Activated CD8-positive, alpha-beta memory T cell treated with anti-CD3 and anti-CD28 coated beads, Interleukin-2, amount 10 ng/mL, durations not matched to agents 7 days and 5 days (primary cell): ENCODE data around the gene SCN11A. TPM values are rescaled to one million over a fixed set of nuclear protein-coding genes. Genes with fewer than 3 reads are reported as not detected.

ENCODE experiments used
- ATAC-seq: fragments of 150-1000 bp; cut with Tn5 transposase; one replicate; pipeline ENCODE4 v1.10.0; 2021; ENCODE audit warnings: moderate library complexity
- CTCF ChIA-PET: fragments of 350-600 bp; sonication (Branson Sonifier 250); formaldehyde crosslinking; loops from one replicate; lab custom pipeline; 2021; ENCODE audit warnings: antibody characterized with exemption; lab: Charles Lee
- DNase-seq: peaks from one replicate; pipeline ENCODE4 v3.0.0-alpha.2; 2020
- H3K27ac Mint-ChIP-seq: one replicate; pipeline ENCODE4 v1.8.0; 2021; ENCODE audit warnings: mild to moderate bottlenecking, mixed read lengths
- H3K27me3 Mint-ChIP-seq: one replicate; pipeline ENCODE4 v1.8.0; 2021; ENCODE audit warnings: mixed read lengths
- H3K36me3 Mint-ChIP-seq: one replicate; pipeline ENCODE4 v1.8.0; 2021; ENCODE audit warnings: mild to moderate bottlenecking, mixed read lengths
- H3K4me1 Mint-ChIP-seq: one replicate; pipeline ENCODE4 v1.8.0; 2021; ENCODE audit warnings: mixed read lengths
- H3K4me3 Mint-ChIP-seq: one replicate; pipeline ENCODE4 v1.8.0; 2021; ENCODE audit warnings: mild to moderate bottlenecking, moderate library complexity, mixed read lengths
- H3K9me3 Mint-ChIP-seq: one replicate; pipeline ENCODE4 v1.8.0; 2022; ENCODE audit warnings: low read depth, mixed read lengths
- total RNA-seq, 2 experiments: library from RNA; stranded (reverse); gene quantifications; one replicate each; pipeline ENCODE4 v1.2.3, GENCODE V29; 2021

Gene SCN11A
- total RNA-seq, 2 experiments from 2014 or later: 0.03 to 0.05 TPM

GRCh38 chr3:39056151-39056550 is 4.4 kb upstream of the SCN11A start:
- no peak for ATAC-seq
- H3K27me3 Mint-ChIP-seq: no peaks in the 10 kb centered on the region
- no peaks in the 10 kb centered on the region for H3K9me3 Mint-ChIP-seq
- H3K27ac Mint-ChIP-seq: no peak overlapping the region
- CTCF ChIA-PET: no interaction called here
- peak overlapping the region; percentile 1 for H3K4me3 Mint-ChIP-seq
- H3K4me1 Mint-ChIP-seq: peaks cover 34% of the 10 kb centered on the region
- peaks cover 7% of the 10 kb centered on the region for H3K36me3 Mint-ChIP-seq
- no peak for DNase-seq

DNA sequence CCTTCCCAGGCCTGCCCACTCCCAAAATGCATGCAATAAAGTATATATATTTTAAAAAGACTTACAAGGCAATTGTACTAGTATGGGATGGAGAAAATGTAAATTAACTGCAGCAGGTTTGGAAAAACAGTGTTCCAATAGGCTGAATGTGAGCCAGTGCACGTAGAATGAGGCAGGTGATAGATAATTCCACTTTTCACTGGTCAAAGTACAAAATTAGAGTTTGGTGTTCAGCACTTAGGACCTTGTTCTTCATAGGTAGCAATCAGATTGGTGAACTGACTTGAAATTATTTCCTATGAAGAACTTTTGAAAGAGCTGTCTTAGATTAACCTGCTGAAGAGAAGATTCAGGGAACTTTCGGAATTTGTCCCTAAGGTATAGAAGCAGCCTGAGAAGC is 2.0 kb upstream of the SCN11A start:
- H3K27ac Mint-ChIP-seq: no peak overlapping the region
- H3K36me3 Mint-ChIP-seq: peaks cover 3% of the 10 kb centered on the region
- H3K4me3 Mint-ChIP-seq: no peak overlapping the region
- H3K27me3 Mint-ChIP-seq: no peaks in the 10 kb centered on the region
- ATAC-seq (no peak), DNase-seq (no peak)
- peaks cover 37% of the 10 kb centered on the region for H3K4me1 Mint-ChIP-seq
- CTCF ChIA-PET: interaction anchor here (0.7 kb wide), 1 partner anchor 173 kb away, joined by 3 read pairs; no protein-coding TSS in a partner anchor
- no peaks in the 10 kb centered on the region for H3K9me3 Mint-ChIP-seq

DNA sequence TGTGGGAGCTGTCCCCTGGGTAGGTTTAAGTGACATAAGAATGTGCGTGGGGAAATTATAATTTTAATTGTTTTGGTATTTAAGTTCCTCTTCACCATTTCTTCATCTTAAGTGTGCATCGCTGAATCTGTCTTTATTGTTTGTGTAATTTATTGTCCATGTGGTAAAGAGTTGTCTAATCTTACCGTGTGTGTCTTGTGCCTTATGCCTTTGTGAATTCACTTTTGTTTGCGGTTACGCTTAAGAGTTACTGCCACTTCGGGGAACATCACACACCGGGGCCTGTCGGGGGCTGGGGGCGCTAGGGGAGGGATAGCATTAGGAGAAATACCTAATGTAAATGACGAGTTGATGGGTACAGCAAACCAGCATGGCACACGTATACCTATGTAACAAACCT is 839 bp upstream of the SCN11A start:
- DNase-seq (no peak), ATAC-seq (no peak)
- Mint-ChIP-seq H3K9me3 (no peaks in the 10 kb centered on the region), H3K27ac (peak overlapping the region; percentile 96), H3K27me3 (no peaks in the 10 kb centered on the region), H3K4me3 (peak overlapping the region; percentile 88), H3K4me1 (peaks cover 37% of the 10 kb centered on the region), H3K36me3 (peaks cover 2% of the 10 kb centered on the region)
- CTCF ChIA-PET: no interaction called here

GRCh38 chr3:39050029-39050428 is 1.7 kb downstream of the SCN11A start:
- Mint-ChIP-seq H3K4me1 (peaks cover 26% of the 10 kb centered on the region), H3K4me3 (no peak overlapping the region), H3K27me3 (no peaks in the 10 kb centered on the region), H3K9me3 (no peaks in the 10 kb centered on the region), H3K27ac (no peak overlapping the region), H3K36me3 (no peaks in the 10 kb centered on the region)
- CTCF ChIA-PET: interaction anchor here (0.7 to 1.2 kb wide), 2 partner anchors 50 to 243 kb away, joined by 3 to 5 read pairs; no protein-coding TSS in a partner anchor
- DNase-seq (no peak), ATAC-seq (no peak)

- Mint-ChIP-seq H3K4me1 (peaks cover 5% of the 10 kb centered on the region), H3K36me3 (peaks cover 6% of the 10 kb centered on the region), H3K9me3 (peaks cover 8% of the 10 kb centered on the region), H3K27ac (no peak overlapping the region), H3K4me3 (no peak overlapping the region), H3K27me3 (peaks cover 8% of the 10 kb centered on the region)
- CTCF ChIA-PET: no interaction called here
- ATAC-seq: no peak
- no peak for DNase-seq
Measured at GRCh38 chr3:39038165-39038564, 13.6 kb downstream of the SCN11A start.

GRCh38 chr3:39029556-39029955 is 22.2 kb downstream of the SCN11A start:
- Mint-ChIP-seq H3K9me3 (peaks cover 4% of the 10 kb centered on the region), H3K4me3 (no peak overlapping the region), H3K27me3 (peaks cover 26% of the 10 kb centered on the region), H3K27ac (no peak overlapping the region), H3K36me3 (no peaks in the 10 kb centered on the region), H3K4me1 (no peaks in the 10 kb centered on the region)
- no peak for ATAC-seq
- no peak for DNase-seq
- CTCF ChIA-PET: interaction anchor here (1.0 to 2.1 kb wide), 5 partner anchors 19 to 508 kb away, joined by 3 to 9 read pairs (median 5); no protein-coding TSS in a partner anchor

- Mint-ChIP-seq H3K27ac (no peak overlapping the region), H3K36me3 (no peaks in the 10 kb centered on the region), H3K4me3 (no peak overlapping the region), H3K27me3 (peaks cover 21% of the 10 kb centered on the region), H3K9me3 (no peaks in the 10 kb centered on the region), H3K4me1 (no peaks in the 10 kb centered on the region)
- ATAC-seq (no peak), DNase-seq (no peak)
- CTCF ChIA-PET: no interaction called here
Measured at GRCh38 chr3:39028546-39028945, 23.2 kb downstream of the SCN11A start.

DNA sequence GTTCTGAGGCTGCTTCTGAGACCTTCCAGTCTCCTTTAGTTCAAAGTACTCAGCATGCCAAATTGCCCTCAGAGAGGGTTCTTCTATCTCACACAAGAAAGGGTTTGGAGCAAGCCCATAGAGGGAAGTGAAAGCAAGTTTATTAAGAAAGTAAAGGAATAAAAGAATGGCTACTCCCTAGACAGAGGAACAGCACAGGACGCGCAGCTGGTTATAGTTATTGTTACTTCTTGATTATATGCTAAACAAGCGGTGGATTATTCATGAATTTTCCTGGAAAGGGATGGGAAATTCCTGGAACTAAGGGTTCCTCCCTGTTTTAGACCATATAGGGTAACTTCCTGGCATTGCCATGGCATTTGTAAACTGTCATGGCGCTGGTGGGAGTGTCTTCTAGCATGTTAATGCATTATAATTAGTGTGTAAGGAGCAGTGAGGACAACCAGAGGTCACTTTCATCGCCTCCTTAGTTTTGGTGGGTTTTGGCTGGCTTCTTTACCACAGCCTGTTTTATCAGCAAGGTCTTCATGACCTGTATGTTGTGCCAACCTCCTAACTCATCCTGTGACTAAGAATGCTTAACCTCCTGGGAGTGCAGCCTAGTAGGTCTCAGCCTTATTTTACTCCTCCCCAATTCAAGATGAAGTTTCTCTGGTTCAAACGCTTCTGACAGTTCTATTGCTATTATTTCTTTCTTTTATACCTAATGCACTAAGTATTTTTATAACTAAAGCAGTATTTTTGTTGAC is 26.3 kb downstream of the SCN11A start:
- no peak for ATAC-seq
- CTCF ChIA-PET: no interaction called here

DNA sequence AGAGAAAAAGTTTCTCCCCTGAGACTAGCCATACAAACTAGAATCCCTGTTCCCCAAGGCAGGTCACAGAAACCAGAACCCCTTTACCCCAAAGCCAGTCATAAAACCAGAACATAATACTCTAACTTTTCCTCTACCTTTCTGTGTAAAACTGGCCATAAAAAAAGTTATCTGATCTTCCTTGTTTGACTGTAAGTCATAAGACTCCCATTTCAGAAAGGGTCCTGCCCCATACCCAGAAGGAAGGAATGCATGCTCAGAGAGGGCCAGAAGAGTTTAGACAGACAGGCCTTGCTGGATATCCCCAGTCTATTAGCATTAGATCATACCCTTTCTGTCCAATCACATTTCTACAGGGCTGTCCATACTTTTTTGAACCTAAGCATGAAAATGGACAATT is 27.2 kb downstream of the SCN11A start:
- H3K4me3 Mint-ChIP-seq: no peak overlapping the region
- CTCF ChIA-PET: no interaction called here
- H3K27ac Mint-ChIP-seq: no peak overlapping the region
- no peaks in the 10 kb centered on the region for H3K4me1 Mint-ChIP-seq
- ATAC-seq: no peak
- peaks cover 29% of the 10 kb centered on the region for H3K27me3 Mint-ChIP-seq
- DNase-seq: no peak
- H3K36me3 Mint-ChIP-seq: no peaks in the 10 kb centered on the region
- no peaks in the 10 kb centered on the region for H3K9me3 Mint-ChIP-seq

More for the DNA sequence above, 26.3 kb downstream of the SCN11A start:
- Mint-ChIP-seq H3K27me3 (peaks cover 30% of the 10 kb centered on the region), H3K27ac (no peak overlapping the region), H3K9me3 (no peaks in the 10 kb centered on the region), H3K4me3 (no peak overlapping the region), H3K36me3 (no peaks in the 10 kb centered on the region), H3K4me1 (no peaks in the 10 kb centered on the region)
- DNase-seq: no peak

DNA sequence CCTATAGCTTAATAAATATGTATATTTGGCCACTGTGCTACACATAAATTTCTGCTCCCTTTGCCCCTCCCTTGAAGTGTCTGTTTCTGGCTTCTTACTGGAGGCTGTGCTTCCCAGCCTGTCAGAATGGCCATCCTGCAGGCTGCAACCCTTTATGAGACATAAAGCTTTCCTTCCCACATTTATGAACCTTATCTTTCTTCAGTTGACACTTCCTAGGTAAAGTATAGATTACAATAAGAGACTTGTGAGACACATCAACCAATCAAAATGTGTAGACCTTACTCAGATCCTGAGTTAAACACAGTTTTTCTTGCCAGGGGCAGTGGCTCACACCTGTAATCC is 29.5 kb downstream of the SCN11A start:
- H3K9me3 Mint-ChIP-seq: no peaks in the 10 kb centered on the region
- DNase-seq (no peak), ATAC-seq (no peak)
- no peaks in the 10 kb centered on the region for H3K36me3 Mint-ChIP-seq
- H3K27ac Mint-ChIP-seq: no peak overlapping the region
- CTCF ChIA-PET: interaction anchor here (1.4 to 1.7 kb wide), 2 partner anchors 9 to 22 kb away, joined by 5 to 6 read pairs; no protein-coding TSS in a partner anchor
- peaks cover 34% of the 10 kb centered on the region for H3K27me3 Mint-ChIP-seq
- H3K4me3 Mint-ChIP-seq: no peak overlapping the region
- H3K4me1 Mint-ChIP-seq: no peaks in the 10 kb centered on the region

GRCh38 chr3:39021465-39022285 is 30.1 kb downstream of the SCN11A start:
- Mint-ChIP-seq H3K36me3 (no peaks in the 10 kb centered on the region), H3K27ac (no peak overlapping the region), H3K4me1 (no peaks in the 10 kb centered on the region), H3K27me3 (peaks cover 36% of the 10 kb centered on the region), H3K4me3 (no peak overlapping the region), H3K9me3 (no peaks in the 10 kb centered on the region)
- DNase-seq (no peak), ATAC-seq (no peak)
- CTCF ChIA-PET: interaction anchor here (1.4 to 1.7 kb wide), 2 partner anchors 9 to 22 kb away, joined by 5 to 6 read pairs; no protein-coding TSS in a partner anchor

DNA sequence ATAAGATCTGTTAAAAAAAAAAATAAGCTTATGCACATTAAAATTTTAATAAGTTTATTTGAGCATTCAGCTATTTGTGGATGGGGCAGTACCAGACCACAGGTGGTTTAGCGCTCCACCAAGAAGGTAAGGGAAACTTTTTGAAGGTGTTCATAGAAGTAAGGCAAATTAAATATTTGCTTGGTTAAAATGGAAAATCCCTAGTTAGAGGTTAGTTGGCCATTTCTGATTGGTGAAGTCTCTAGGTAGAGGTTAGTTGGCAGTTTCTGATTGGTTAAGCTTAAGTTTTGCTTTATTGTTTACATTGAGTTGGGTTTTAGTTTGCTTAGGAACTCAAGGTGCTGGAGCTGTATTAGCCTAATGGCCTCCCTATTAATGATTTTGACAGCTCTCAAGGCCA is 30.7 kb downstream of the SCN11A start:
- no peaks in the 10 kb centered on the region for H3K4me1 Mint-ChIP-seq
- ATAC-seq (no peak), DNase-seq (no peak)
- CTCF ChIA-PET: interaction anchor here (1.4 kb wide), 1 partner anchor 10 kb away, joined by 6 read pairs; no protein-coding TSS in a partner anchor
- H3K4me3 Mint-ChIP-seq: no peak overlapping the region
- H3K27ac Mint-ChIP-seq: no peak overlapping the region
- H3K9me3 Mint-ChIP-seq: no peaks in the 10 kb centered on the region
- H3K27me3 Mint-ChIP-seq: peaks cover 31% of the 10 kb centered on the region
- no peaks in the 10 kb centered on the region for H3K36me3 Mint-ChIP-seq

DNA sequence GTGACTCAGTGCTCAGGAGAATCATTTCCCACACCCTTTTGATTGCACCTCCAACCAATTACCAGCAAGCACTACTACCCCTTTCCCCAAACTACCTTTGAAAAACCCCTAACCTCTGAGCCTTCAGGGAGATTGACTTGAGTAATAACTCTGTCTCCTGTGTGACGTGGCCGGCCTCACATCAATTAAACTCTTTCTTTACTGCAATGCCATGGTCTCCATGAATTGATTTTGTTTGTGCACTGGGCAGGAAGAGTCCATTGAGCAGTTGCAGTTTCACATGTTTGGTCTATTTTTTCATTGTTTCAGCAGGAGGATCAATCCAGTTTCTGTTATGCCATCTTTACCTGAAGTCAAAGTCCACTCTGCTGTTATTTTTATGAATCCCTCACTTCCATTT is 32.4 kb downstream of the SCN11A start:
- Mint-ChIP-seq H3K36me3 (no peaks in the 10 kb centered on the region), H3K4me3 (no peak overlapping the region), H3K27me3 (peaks cover 34% of the 10 kb centered on the region), H3K4me1 (no peaks in the 10 kb centered on the region), H3K27ac (no peak overlapping the region), H3K9me3 (no peaks in the 10 kb centered on the region)
- DNase-seq (no peak), ATAC-seq (no peak)
- CTCF ChIA-PET: interaction anchor here (1.8 kb wide), 1 partner anchor 11 kb away, joined by 6 read pairs; no protein-coding TSS in a partner anchor
